ENCODE data around the gene VPS4B. TPM values are rescaled to one million over a fixed set of nuclear protein-coding genes. Genes with fewer than 3 reads are reported as not detected.
"Not testable (repeated sequence)": the region's sequence is repeated elsewhere in the genome, so short reads cannot be mapped to it uniquely, and the experiment has no call there.

The VPS4B gene
- 40.7 and 43.5 TPM in 2 replicates for total RNA-seq (2014; rRNA removed; shearing (Covaris generic))

DNA sequence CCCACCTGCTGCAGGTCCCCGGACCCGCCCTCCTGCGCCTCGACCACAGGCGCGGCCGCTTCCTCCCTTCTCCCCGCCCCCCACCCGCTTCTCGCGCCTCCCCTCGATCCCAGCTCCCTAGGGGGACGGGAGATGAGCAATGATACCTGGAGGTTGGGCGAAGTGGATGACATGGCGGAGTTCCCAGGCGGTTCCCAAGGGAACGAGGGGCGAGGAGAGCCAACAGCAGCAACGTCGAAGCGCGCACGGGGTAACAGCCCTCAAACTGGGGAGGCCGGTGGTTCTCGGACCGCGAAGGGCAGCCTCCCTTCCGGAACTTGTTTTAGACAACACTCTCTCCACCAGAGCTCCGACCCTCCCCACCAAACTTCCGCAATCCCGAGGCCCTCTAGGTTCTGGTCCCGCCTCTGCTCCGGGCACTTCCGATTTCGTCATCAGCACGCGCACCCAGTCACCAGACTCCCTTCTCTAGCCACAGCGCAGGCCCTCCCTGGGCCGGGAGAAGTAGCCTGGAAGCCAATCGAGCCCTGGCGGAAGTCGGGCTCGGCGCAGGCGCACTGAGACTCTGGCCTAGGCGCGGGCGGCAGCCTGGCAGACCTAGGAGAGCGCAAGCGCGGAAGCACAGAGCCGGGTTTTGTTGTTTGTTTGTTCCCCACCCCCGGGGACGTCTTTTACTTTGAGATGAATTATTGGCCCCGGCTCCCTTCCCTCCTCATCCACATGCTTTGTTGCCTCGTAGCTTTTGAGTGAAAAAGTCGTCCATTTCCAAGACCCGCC is at the start of gene VPS4B:
VPS4B (minus strand) TSS at position 390 of the 777 bp plus-strand sequence; CDS start at position 173, 217 bp downstream.
- DNase-seq (ENCODE audit: low spot score): peak; percentile 99

DNA sequence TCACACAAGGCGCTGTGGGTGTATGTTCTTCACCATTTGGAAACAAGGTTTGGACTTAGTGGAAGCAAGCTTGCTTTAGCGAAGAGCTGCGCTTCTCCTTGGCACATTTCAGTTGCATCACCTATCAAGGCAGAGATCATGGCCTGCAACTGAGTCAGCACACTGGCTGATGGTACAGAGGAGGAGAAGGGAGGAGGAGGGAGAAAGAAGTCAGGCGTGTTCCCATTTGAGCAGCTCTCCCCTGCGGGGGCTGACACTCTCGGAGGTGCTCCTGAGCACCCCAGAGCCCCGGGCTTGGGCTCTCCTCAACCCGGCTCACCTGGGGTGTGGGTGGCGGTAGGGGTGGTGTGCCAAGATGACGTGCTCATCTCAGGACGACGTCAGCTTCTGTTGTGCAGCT is 48.5 kb upstream of the VPS4B start:
- no peak for DNase-seq (ENCODE audit: low spot score)

DNA sequence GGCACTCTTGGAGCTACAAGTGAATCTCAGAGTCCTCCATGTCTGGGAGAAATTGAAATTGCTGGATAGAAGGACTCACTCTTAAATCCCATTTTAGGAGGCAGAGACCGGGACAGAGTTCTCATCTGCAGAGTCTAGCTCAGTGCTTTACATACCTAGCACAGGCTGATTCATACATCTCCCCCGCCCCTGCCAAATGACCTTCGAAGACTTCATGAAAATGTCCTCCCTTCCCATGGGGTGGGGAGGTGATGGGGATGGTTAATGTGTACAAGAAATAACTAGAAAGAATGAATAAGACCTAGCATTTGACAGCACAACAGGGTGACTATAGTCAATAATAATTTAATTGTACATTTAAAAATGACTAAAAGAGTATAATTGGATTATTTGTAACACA is 46.3 kb upstream of the VPS4B start:
- no peak for DNase-seq (ENCODE audit: low spot score)

DNA sequence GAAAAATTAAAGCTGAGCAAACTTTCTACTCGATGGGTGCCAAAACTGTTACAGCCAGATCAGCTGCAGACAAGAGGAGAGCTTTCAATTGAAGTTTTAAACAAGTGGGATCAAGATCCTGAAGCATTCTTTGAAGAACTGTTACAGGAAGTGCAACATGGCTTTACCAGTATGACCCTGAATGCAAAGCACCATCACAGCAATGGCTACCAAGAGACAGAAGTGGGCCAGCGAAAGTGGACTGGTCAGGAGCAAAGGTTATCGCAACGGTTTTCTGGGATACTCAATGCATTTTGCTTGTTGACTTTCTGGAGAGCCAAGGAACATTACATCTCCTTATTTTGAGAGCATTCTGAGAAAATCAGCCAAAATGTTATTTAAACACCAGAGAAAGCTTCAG is 45.4 kb upstream of the VPS4B start:
- no peak for DNase-seq (ENCODE audit: low spot score)

DNA sequence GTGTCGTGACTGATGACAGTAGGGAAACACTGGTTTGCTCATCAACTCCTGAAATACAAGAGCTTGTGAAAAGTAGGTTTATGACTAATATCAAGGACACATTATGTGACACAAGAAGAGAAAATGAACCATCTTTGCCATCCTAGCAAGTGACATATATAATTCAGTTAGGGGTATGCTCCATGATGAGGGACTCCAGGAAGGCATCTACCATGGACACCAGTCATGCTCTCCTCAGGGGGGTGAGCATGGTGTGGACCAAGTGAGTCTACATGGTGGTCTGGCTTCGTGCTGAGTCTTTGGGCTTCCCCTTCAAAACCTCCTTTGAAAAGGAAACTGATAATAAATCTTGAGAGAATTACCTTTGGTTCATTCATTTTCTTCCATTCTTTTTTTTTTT is 42.8 kb upstream of the VPS4B start:
- DNase-seq (ENCODE audit: low spot score): no peak

DNA sequence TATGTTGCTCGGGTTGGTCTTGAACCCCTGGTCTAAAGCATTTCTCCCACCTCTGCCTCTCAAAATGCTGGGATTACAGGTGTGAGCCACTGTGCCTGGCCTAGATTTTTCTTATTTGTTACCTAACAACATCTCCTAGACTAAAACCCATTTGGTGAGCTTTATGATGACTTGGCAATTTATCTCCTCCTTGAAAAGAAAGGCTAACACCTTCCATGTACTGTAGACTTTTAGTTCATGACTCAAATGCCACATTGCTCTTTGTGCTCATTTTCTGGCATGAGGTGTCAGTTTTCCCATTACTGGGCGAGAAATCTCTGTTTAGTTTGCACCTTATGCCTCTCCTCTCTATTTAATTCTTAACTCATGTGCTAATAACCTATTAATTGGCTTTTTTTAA is 42.2 kb upstream of the VPS4B start:
- DNase-seq (ENCODE audit: low spot score): no peak

DNA sequence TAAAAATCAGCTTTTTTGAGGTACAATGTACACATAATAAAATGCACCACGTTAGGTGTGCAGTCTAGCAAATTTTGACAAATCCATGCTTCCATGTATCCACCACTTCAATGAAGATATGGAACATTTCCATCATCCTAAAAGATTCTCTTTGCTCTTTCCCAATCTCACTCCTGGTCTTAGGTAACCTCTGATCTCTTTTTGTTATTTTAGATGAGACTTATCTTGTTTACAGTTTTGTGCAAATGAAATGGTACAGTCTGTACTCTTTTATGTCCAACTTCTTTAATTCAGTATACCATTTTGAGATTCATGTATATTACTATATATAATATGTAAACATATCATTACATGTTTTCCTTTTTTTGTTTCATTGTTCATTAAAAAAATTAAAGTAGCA is 38.1 kb upstream of the VPS4B start:
- DNase-seq (ENCODE audit: low spot score): no peak

DNA sequence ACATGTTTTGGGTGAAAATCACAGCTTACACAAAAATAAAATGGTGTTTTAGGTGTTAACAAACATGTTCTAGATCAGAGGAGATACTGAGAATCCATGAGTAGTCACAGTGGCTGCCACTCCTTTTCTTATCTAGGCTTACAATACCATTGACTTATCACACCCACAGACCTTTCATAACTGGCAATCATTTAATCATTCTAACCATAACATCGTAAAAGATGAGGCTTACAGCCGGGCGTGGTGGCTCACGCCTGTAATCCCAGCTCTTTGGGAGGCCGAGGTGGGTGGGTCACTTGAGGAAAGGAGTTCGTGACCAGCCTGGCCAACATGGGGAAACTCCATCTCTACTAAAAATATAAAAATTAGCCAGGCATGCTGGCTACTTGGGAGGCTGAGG is 35.7 kb upstream of the VPS4B start:
- no peak for DNase-seq (ENCODE audit: low spot score)

DNA sequence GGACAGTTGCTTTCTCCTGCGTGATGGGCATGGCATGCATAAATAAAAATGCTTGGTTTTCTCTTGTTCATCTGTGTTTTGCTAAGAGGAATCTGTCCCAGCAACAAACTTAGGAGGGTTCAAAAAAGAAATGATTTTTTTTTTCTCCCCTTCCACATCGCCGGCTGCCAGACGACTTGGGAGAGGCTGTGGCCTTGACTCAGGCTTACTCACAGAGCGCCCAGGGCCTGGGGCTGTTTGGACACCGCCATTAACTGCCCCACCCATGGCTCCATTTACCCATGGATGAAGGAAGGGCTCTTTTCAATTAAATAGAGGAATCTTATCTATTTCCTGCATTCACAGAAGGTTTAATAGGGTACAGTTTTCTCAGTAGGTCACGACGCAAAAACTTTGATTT is 32.2 kb upstream of the VPS4B start:
- no peak for DNase-seq (ENCODE audit: low spot score)

DNA sequence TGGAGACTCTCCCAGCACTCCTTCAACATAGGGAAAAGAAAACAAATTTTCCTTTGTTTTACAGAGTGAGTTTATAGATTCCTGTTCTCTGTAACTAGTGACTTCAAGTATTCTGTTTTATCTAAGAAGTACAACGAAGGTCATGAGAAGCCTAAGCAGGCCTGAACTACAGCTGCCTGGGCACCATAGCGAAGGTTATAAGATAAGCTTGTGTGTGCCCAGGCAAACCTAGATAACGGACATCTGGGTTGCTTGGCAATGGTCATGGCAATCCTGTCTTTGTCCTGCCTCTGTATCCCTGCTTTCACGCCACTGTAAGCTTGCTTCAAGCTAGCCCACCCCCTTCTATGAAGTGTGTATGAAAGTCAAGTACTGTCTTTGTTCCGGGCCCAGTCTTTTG is 30.5 kb upstream of the VPS4B start:
- not testable (repeated sequence) for DNase-seq (ENCODE audit: low spot score)

DNA sequence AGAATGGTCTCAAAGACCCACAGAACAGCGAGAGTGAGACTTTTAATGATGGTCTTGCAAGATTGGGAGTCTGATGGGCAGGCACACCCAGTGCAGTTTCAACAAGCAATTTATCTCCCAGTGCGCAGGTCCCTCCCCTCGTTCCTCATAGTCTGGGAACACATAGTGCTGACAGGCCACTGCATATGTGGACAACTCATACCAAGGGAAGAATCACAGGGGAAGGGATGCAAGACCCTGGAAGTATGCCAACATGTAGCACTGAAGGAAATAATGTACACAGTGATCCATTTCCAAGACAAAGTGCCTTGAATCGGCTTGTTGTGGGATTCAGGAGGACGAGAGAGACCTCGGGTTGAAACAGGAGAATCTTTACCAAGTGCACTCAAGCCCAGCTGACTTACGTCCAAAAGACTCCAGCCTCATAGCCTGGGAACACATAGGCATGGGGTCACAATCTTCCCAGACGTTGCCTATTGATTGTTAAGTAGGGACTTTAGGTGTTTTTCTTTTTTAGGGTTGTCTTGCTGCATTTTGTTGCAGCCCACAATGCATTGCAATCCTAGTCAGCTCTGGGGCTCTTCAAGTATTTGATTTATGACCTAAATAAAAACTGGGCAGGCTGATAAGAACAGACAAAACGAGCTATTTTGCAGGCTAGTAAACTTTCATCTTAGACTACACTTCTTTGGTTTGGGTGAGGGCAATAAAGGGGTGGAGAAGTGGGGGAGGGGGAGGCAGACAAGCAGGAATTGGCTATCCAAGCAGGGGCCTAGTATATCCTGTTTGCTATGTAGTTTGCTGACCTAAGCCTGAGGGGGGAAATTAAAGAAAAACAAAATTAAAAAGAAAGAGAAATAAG is 29.8 kb upstream of the VPS4B start:
- no peak for DNase-seq (ENCODE audit: low spot score)

DNA sequence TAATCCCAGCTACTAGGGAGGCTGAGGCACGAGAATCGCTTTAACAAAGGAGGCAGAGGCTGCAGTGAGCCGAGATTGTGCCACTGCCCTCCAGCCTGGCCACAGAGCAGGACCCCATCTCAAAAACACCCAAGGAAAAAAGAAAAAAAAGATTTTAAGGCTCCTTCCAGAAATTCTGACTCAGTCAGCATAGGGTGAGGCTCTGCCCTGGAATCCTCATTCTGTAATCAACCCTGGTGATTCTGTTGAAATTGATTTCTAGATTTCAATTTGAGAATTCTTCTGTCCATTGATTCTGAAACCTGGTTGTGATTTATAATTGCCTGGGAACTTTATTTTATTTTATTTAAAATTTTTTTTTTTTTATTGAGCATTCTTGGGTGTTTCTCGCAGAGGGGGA is 27.1 kb upstream of the VPS4B start:
- no peak for DNase-seq (ENCODE audit: low spot score)

DNA sequence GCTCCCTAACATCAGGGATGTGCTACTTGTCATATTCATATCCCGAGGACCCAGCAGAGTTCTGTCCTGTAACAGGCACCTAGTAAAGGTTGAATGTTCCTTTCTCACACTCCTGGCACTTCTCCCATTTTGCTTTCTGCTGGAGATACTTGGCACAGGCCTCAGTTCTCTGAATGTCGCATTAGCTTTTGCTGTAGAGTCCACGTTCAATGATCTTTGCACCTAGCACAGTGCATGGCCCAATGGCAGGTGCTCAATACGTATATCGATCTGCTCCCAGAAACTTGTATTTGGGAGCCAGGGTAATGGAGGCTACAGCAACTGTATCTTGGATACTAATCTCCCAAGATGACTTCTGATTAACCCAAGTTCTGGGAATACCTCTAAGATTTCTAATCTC is 24.8 kb upstream of the VPS4B start:
- no peak for DNase-seq (ENCODE audit: low spot score)

DNA sequence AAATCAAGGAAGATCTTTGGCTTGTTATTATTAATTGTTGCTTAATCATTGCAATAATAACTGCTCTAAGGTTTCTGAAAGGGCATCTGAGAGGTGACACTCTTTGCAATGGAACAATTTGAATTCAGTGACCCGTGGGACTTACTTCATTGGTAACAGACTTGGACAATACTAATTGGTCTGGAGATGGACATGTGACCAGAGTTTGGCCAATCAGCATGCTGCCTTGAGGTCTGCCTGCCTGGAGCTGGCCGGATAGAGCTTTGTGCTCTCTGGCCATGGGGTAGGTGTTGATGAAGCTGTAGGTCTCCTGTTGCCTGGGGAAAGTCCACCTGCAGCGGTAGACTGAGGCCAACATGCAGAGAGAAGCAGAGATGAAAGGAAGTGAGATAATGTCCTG is 24.0 kb upstream of the VPS4B start:
- DNase-seq (ENCODE audit: low spot score): no peak

DNA sequence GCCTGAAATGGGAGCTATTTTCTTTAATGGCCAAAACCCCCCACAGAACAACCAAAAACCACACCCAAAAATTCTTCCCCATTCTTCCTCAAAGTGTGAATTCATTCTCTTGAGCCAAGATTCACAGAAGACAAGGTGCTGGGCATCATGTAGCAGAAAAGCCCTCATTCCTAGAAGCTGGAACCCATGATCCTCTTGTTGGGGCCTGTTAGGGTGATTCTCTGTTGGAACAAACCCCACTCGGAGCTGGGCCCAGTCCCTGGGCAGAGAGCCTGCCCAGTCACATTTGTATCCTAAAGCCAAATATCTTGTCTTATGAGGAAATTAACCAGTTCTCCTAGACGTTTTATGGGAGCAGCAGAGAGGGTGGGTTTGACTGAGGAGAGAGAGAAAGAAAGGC is 22.8 kb upstream of the VPS4B start:
- DNase-seq (ENCODE audit: low spot score): no peak

DNA sequence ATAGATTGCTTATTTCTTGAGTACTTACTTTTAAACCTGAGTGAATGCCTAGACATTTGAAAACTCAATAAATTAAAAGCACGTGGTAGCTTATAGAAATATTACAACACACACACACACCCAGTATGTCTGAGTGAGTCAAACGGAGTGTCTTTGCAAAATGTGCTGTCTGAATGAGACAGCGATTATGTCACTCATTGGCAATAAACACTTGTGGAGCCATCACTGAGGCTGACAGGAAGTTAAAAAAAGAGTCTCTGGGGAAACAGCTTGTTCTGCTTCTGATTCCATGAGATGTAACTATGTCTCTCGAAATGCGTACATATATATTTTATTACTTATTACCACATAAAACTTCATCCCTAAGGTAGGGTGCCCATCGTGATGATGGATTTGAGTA is 22.3 kb upstream of the VPS4B start:
- DNase-seq (ENCODE audit: low spot score): no peak

DNA sequence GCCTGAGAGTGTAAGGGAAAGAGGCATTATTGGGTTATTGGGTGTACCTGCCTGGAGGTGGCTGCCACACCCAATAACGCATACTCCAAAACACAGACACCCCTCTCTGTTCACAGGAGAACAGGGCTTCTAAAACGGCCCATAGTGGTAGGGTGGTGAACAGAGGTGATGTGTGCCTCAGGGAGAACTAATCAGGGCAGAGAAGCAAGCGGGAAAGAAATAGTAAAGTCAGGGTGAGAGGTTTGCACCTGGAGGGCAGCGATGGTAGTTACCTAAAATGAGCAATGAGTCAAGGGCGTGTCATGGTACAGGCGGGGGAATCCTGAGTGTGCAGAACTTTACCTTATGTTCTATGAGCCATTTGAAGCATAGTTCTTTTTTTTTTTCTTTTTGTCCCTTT is 21.6 kb upstream of the VPS4B start:
- no peak for DNase-seq (ENCODE audit: low spot score)

DNA sequence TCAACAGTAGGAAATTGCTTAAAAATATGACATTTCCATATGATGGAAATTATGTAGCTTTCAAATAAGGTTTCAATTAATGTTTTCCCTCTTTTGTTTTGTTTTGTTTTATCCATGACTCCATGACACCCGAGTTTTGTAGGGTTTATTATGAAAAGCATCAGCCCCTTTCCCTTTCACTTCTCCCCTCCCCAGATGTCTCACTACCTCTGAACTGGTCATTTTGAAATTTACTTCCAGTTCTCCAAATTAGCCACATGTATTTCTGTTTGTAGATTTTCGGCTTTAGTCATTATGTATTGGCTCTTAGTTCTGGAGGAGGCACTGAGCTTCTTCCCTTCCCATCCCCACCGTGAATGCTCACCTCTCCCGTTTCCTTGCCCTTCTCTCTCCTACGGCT is 18.6 kb upstream of the VPS4B start:
- DNase-seq (ENCODE audit: low spot score): no peak

DNA sequence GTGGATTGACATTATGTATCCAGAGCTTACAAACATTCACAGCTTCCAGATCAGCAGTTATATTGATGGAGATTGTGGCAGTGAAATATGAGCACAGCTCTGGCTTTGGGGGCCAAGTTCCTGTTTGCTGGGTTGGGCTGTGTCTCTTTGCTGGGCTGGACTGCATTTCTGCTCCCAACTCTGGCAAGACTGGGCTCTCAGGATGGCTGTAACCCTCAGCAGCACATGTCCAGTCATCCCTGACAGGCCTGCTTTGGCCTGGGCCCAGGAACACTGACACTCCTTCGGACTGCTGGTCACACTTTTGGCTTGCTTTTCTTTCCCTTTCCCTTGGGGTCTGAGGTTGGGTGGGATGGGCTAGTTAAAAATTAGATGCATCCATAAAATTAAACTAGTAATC is 17.9 kb upstream of the VPS4B start:
- no peak for DNase-seq (ENCODE audit: low spot score)

DNA sequence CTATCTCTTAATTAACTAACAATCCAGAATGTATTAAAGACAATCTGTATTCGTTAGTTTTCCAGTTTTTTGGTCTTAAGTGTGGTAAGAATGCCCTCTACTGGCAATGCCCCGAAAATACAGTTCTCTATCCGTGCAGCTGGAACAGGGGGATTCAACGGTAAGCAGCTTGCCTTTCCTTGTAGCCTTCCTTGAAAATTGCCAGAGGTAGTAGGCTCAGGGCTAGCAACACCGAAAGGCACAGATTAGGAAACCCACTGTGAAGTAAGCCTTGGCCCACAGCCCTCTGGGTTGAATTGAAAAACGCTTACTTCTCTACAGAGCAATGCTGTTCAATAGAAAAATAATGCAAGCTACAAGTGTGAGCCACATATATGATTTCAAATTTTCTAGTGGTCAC is 17.1 kb upstream of the VPS4B start:
- peak; percentile 62 for DNase-seq (ENCODE audit: low spot score)

DNA sequence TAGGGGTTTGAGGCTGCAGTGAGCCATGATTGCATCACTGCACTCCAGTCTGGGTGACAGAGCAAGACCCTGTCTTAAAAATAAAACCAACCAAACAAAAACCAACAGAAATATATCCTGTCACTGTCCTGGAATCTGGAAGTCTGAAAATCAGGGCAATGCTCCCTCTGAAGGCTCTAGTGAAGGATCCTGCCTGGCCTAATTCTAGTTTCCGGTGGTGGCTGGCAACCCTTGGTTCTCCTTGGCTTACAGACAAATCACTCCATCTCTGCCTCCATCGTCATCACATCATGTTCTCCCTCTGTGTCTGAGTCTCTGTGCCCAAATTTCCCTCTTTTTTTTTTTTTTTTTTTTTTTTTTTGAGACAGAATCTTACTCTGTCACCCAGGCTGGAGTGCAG is 15.9 kb upstream of the VPS4B start:
- DNase-seq (ENCODE audit: low spot score): no peak

DNA sequence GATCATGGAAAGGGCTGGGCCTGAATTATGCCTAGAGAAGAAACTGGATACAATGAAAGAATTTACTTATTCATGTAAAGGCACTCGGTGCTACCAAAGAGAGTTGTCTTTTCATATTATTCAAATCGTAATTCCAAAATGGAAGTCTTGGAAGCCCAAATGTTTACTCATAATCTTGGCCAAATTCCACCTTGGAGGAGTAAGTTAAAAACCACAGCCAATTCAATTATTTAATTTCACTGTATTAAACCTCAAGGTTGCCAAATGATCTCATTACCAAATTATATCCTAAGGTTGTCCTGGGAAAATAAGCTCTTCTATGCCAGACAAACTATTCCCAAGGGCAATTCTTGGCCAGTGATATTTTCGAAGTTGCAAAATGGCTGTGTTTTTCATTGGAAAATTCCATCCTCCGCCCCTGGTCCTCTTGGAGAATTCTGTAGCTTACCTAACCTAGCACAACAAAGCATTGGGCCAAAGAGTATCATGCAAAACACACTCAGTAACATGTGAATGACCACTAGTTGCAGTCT is 11.1 kb upstream of the VPS4B start:
- no peak for DNase-seq (ENCODE audit: low spot score)

DNA sequence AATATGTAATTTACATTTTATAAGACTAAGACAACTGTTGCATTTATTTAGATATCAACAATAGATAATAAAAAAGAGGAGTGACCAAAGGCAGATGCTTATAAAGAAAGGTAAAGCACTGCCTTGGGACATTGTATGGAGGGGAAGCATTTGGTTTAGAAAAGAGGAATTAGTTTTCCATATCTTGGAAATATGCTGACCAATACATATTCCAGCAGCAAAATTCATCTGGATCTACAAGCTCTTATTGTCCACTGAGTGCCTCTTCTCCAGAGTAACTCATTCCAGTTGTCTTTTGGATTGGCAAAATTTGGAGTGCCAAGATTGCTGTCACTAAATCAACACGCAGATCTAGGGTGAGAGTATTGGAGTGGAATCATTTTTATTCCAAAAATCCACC is 8.9 kb upstream of the VPS4B start:
- no peak for DNase-seq (ENCODE audit: low spot score)
